Lung (tissue), 12 donors: ENCODE measurements around the gene VCAN. TPM values are rescaled to one million over a fixed set of nuclear protein-coding genes. Genes with fewer than 3 reads are reported as not detected.

Experiments
- ATAC-seq: fragments of 200-7000 bp; cut with Tn5 transposase; one replicate; pipeline ENCODE4 v1.9.1; 2020; ENCODE audit warnings: moderate number of reproducible peaks; ENCODE audit not compliant: insufficient read depth, low FRiP score
- DNase-seq, 3 donors: peaks; one replicate each; pipeline ENCODE4 v3.0.0-alpha.2; 2013 to 2017
- H3K27ac ChIP-seq, 2 donors: one replicate each; pipeline ENCODE4 v1.5.1; 2013; ENCODE audit warnings: mild to moderate bottlenecking in 2 of 2, moderate library complexity in 2 of 2, control low read depth in 1 of 2, inconsistent platforms in 1 of 2, low read depth in 1 of 2, low read length in 1 of 2
- H3K27me3 ChIP-seq, 3 donors: one replicate each; pipeline ENCODE4 v1.5.1; 2013; ENCODE audit warnings: low read length in 2 of 3; ENCODE audit not compliant: control insufficient read depth in 3 of 3, insufficient read depth in 3 of 3
- H3K36me3 ChIP-seq, 4 donors: one replicate each; pipeline ENCODE4 v1.5.1; 2013; ENCODE audit warnings: low read length in 4 of 4, mild to moderate bottlenecking in 1 of 4, moderate library complexity in 1 of 4; ENCODE audit not compliant: control insufficient read depth in 4 of 4, insufficient read depth in 4 of 4
- H3K4me1 ChIP-seq, 5 donors: one replicate each; pipeline ENCODE4 v1.5.1; 2013; ENCODE audit warnings: low read length in 5 of 5, mild to moderate bottlenecking in 2 of 5, moderate library complexity in 1 of 5; ENCODE audit not compliant: control insufficient read depth in 5 of 5, insufficient read depth in 5 of 5
- H3K4me3 ChIP-seq: one replicate; pipeline ENCODE4 v1.5.1; 2013; ENCODE audit warnings: mild to moderate bottlenecking, control low read depth, moderate library complexity
- H3K9ac ChIP-seq, 2 donors: one replicate each; pipeline ENCODE4 v1.5.1; 2013; ENCODE audit warnings: low read length in 2 of 2, control low read depth in 1 of 2; ENCODE audit not compliant: insufficient read depth in 1 of 2
- H3K9me3 ChIP-seq, 4 donors: one replicate each; pipeline ENCODE4 v1.5.1; 2013; ENCODE audit warnings: low read length in 3 of 4, mild to moderate bottlenecking in 1 of 4, moderate library complexity in 1 of 4; ENCODE audit not compliant: control insufficient read depth in 4 of 4, insufficient read depth in 3 of 4
- WGBS, 2 donors: extraction: QIAGEN DNeasy Blood & Tissue Kit; methylation state at CpG; one replicate each; pipeline ENCODE4 v1.1.7; 2013; 5-methylcytosine and 5-hydroxymethylcytosine counted together
- polyA plus RNA-seq, 2 donors: library from polyadenylated mRNA; stranded (reverse); fragments of 200-250 nt; gene quantifications; one replicate each; pipeline ENCODE4 v1.2.1, GENCODE V29; 2013
- total RNA-seq, 2 donors: library from RNA; depleted of rRNA in 1 of 2; stranded (reverse); fragments of >200 nt in 1 of 2; gene quantifications; one replicate each; pipeline ENCODE4 v1.2.1, GENCODE V29; 2014 to 2021
- TF ChIP-seq, protein P1 (sequence below): IDR thresholded peaks from 2 replicates; pipeline ENCODE4 v1.5.1; 2012; ENCODE audit warnings: mild to moderate bottlenecking; ENCODE audit errors: control extremely low read depth, extremely low read depth
- donor health status: control.
- donor health status: control.
- donor health status: Bipolar disorder and iron deficiency.
- donor health status: healthy.
- donor health status: DM: yes; HTN: yes; CAD: no.

The VCAN gene
- total and polyA plus RNA-seq, 4 donors = 11.6 to 276 (median 156) TPM

DNA sequence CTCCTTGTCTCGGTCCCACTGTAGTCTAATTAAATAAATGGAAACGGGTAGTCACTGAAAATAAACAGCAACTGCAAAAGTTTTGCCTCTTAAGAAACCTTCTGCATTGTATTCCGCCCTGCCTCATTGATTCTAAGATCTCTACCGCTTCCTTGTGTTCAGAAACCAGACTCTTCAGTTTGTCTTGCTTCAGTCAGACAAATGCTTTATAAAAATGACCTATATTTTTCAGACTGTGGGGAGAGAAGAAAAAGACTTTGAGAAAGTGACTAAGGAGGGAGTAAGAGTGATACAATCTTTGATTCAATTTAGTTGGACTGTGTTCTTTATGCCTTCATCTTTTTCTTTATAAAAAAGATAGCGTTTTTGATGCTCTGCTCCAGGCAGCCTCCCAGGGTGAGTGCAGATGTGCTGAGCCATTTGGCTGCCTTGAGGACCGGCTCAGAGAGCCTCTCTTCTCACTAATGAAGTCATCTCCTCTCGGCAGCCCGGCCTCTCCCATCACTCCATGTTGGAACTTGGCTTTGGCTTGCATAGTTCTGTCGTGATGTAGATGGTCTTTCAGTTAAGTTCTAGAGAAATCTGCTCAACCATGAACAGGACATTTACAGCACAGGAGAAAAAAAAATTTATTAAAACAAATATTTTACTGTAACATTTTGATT is 4.0 kb upstream of the VCAN start:
- peak overlapping the region in 1 of 2 donors; percentile 33 for H3K27ac ChIP-seq
- peaks cover 0 to 7% (median 0%) of the 10 kb centered on the region in 4 donors for H3K36me3 ChIP-seq
- ATAC-seq = no peak
- peaks cover 0 to 11% (median 2%) of the 10 kb centered on the region in 3 donors for H3K27me3 ChIP-seq
- H3K9me3 ChIP-seq = no peaks in the 10 kb centered on the region
- H3K4me3 ChIP-seq = no peak overlapping the region
- WGBS, 2 donors = 51 to 57% methylated on average over 9 of the region's 9 CpGs
- H3K9ac ChIP-seq = peak overlapping the region in 1 of 2 donors; percentile 55
- DNase-seq = peak in 2 of 3 donors; percentile 65 to 74
- peaks cover 0 to 10% (median 5%) of the 10 kb centered on the region in 5 donors for H3K4me1 ChIP-seq
- TF ChIP-seq, protein P1, sequence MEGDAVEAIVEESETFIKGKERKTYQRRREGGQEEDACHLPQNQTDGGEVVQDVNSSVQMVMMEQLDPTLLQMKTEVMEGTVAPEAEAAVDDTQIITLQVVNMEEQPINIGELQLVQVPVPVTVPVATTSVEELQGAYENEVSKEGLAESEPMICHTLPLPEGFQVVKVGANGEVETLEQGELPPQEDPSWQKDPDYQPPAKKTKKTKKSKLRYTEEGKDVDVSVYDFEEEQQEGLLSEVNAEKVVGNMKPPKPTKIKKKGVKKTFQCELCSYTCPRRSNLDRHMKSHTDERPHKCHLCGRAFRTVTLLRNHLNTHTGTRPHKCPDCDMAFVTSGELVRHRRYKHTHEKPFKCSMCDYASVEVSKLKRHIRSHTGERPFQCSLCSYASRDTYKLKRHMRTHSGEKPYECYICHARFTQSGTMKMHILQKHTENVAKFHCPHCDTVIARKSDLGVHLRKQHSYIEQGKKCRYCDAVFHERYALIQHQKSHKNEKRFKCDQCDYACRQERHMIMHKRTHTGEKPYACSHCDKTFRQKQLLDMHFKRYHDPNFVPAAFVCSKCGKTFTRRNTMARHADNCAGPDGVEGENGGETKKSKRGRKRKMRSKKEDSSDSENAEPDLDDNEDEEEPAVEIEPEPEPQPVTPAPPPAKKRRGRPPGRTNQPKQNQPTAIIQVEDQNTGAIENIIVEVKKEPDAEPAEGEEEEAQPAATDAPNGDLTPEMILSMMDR = no peak

DNA sequence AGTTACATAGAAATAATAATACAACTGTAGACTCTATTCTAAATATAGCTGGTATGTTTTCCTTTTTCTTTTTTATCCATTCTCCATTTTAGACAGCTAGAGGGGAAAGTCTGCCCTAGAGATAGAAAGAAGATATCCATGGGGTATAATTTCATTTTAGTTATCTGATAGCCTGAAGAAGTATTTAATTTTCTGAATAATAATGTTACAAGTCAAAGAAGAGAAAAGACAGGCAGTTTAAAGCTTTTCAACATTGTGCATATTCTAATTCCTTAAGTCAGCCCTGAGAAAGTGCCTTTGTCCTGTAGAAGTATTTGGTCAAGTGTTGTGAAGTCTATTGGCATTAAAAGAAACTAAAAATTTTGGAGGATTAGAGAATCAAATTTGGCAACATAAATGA is 2.5 kb upstream of the VCAN start:
- peaks cover 0 to 11% (median 2%) of the 10 kb centered on the region in 3 donors for H3K27me3 ChIP-seq
- ATAC-seq (no peak), DNase-seq (no peak)
- no peak overlapping the region for H3K27ac ChIP-seq
- no peak overlapping the region for H3K4me3 ChIP-seq
- H3K9me3 ChIP-seq = no peaks in the 10 kb centered on the region
- peaks cover 0 to 10% (median 5%) of the 10 kb centered on the region in 5 donors for H3K4me1 ChIP-seq
- H3K9ac ChIP-seq = no peak overlapping the region
- TF ChIP-seq, protein P1 = no peak
- peaks cover 0 to 20% (median 0%) of the 10 kb centered on the region in 4 donors for H3K36me3 ChIP-seq

DNA sequence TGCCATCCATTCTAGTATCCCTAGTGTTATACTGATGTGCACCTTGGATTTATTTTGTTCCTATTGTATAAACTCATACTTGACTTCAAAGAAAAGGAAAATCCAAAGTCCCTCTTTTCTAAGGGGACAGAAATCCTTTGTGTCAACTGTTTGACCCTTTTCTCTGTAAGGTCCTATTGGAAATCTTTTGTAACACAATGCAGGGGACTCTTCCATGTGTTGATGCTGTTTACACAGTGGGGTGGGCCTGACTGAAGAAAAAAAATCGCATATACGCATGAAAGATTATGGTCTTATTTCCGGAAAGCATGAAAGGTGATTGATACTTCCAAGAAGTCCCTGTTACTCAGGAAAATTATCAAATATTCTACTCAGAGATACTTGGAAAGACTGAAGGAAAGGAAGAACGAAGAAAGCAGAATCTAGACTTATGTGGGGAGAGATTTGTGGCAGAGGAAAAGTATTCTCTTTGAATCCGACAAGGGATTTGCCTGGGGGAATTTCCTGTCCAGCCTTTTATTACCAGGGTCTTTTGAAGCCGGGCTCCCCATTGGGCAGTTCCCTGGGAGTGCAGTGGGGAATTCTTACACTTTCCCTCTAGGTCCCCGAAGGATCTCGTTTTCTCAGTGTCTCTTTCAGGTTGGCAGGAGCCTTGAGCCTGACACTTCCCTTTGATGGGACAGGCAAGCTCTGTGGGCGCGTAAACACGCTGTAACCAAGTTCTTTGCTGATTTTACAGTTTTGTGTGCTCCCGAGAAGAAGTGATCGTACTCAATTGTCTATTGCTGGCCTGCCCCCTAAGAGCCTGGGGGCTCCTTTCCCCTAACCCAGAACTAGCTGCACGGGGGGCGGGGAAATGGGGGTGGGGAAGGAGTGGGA is 779 bp upstream of the VCAN start:
- H3K9ac ChIP-seq = peak overlapping the region in 1 of 2 donors; percentile 96
- peaks cover 0 to 22% (median 0%) of the 10 kb centered on the region in 4 donors for H3K36me3 ChIP-seq
- peaks cover 0 to 21% (median 5%) of the 10 kb centered on the region in 5 donors for H3K4me1 ChIP-seq
- DNase-seq (peak in 2 of 3 donors; percentile 86 to 90), ATAC-seq (no peak)
- H3K9me3 ChIP-seq = no peaks in the 10 kb centered on the region
- H3K4me3 ChIP-seq = no peak overlapping the region
- TF ChIP-seq, protein P1 = no peak
- no peak overlapping the region for H3K27ac ChIP-seq
- 11 to 16% methylated on average over 15 of the region's 15 CpGs for WGBS, 2 donors
- H3K27me3 ChIP-seq = peaks cover 0 to 18% (median 2%) of the 10 kb centered on the region in 3 donors
